Liver (tissue), 9 donors: ENCODE results near the gene CBR1. TPM values are rescaled to one million over a fixed set of nuclear protein-coding genes. Genes with fewer than 3 reads are reported as not detected.

Experiments
- DNase-seq: peaks from one replicate; pipeline ENCODE4 v3.0.0-alpha.2; 2017; ENCODE audit warnings: low spot score
- H3K27ac ChIP-seq, 2 donors: one replicate each; pipeline ENCODE4 v1.7.0; 2013; ENCODE audit warnings: inconsistent platforms in 2 of 2, low read length in 2 of 2, control low read depth in 1 of 2, low read depth in 1 of 2, mild to moderate bottlenecking in 1 of 2
- H3K27me3 ChIP-seq, 4 donors: one replicate each; pipeline versions ENCODE4 v1.6.1 to v1.7.0; 2013; ENCODE audit warnings: low read length in 3 of 4, inconsistent platforms in 1 of 4, mild to moderate bottlenecking in 1 of 4, moderate library complexity in 1 of 4; ENCODE audit not compliant: control insufficient read depth in 4 of 4, insufficient read depth in 4 of 4
- H3K36me3 ChIP-seq, 4 donors: one replicate each; pipeline versions ENCODE4 v1.6.1 to v1.7.0; 2013; ENCODE audit warnings: low read length in 3 of 4, mild to moderate bottlenecking in 3 of 4, low read depth in 1 of 4, moderate library complexity in 1 of 4; ENCODE audit not compliant: control insufficient read depth in 4 of 4, insufficient read depth in 3 of 4
- H3K4me1 ChIP-seq, 4 donors: one replicate each; pipeline versions ENCODE4 v1.6.1 to v1.7.0; 2013; ENCODE audit warnings: low read length in 3 of 4, mild to moderate bottlenecking in 3 of 4, moderate library complexity in 1 of 4; ENCODE audit not compliant: control insufficient read depth in 4 of 4, insufficient read depth in 4 of 4
- H3K4me3 ChIP-seq, 3 donors: one replicate each; pipeline versions ENCODE4 v1.6.1 to v1.7.0; 2013; ENCODE audit warnings: low read length in 3 of 3, control low read depth in 1 of 3, low read depth in 1 of 3, mild to moderate bottlenecking in 1 of 3
- H3K9ac ChIP-seq, 2 donors: one replicate each; pipeline ENCODE4 v1.7.0; 2013; ENCODE audit warnings: low read length in 2 of 2, mild to moderate bottlenecking in 2 of 2, moderate library complexity in 2 of 2, control low read depth in 1 of 2, low read depth in 1 of 2
- H3K9me3 ChIP-seq, 4 donors: one replicate each; pipeline versions ENCODE4 v1.6.1 to v1.7.0; 2013; ENCODE audit warnings: low read length in 3 of 4; ENCODE audit not compliant: control insufficient read depth in 4 of 4
- EGR1 ChIP-seq, 2 donors: IDR thresholded peaks; 2 replicates each; pipeline ENCODE4 v1.6.1; 2016 to 2018; ENCODE audit warnings: antibody characterized with exemption in 2 of 2, low read depth in 2 of 2
- FOXA1 ChIP-seq: IDR thresholded peaks from 2 replicates; pipeline ENCODE4 v1.6.1; 2016; ENCODE audit warnings: antibody characterized with exemption
- FOXA2 ChIP-seq: IDR thresholded peaks from 2 replicates; pipeline ENCODE4 v1.6.1; 2016; ENCODE audit warnings: antibody characterized with exemption
- HNF4A ChIP-seq, 2 donors: conservative IDR thresholded peaks; 2 replicates each; pipeline ENCODE4 v1.6.1; 2016; ENCODE audit warnings: antibody characterized with exemption in 2 of 2, mild to moderate bottlenecking in 2 of 2
- HNF4G ChIP-seq: IDR thresholded peaks from 2 replicates; pipeline ENCODE4 v1.6.1; 2016; ENCODE audit warnings: antibody characterized with exemption
- JUND ChIP-seq, 2 donors: IDR thresholded peaks; 2 replicates each; pipeline ENCODE4 v1.6.1; 2016; ENCODE audit warnings: antibody characterized with exemption in 2 of 2
- NR2F2 ChIP-seq: IDR thresholded peaks from 2 replicates; pipeline ENCODE4 v1.6.1; 2016; ENCODE audit warnings: antibody characterized with exemption
- RAD21 ChIP-seq, 2 donors: IDR thresholded peaks; 2 replicates each; pipeline ENCODE4 v1.6.1; 2016; ENCODE audit warnings: antibody characterized with exemption in 2 of 2, mild to moderate bottlenecking in 2 of 2
- RXRA ChIP-seq, 2 donors: IDR thresholded peaks; 2 replicates each; pipeline ENCODE4 v1.6.1; 2017 to 2018; ENCODE audit warnings: antibody characterized with exemption in 2 of 2, mild to moderate bottlenecking in 1 of 2
- SP1 ChIP-seq: IDR thresholded peaks from 2 replicates; pipeline ENCODE4 v1.6.1; 2018; ENCODE audit warnings: antibody characterized with exemption, mild to moderate bottlenecking
- TAF1 ChIP-seq: conservative IDR thresholded peaks from 2 replicates; pipeline ENCODE4 v1.6.1; 2016; ENCODE audit warnings: antibody characterized with exemption, mild to moderate bottlenecking
- YY1 ChIP-seq: IDR thresholded peaks from 2 replicates; pipeline ENCODE4 v1.6.1; 2016; ENCODE audit warnings: antibody characterized with exemption, mild to moderate bottlenecking
- WGBS: extraction: QIAGEN DNeasy Blood & Tissue Kit; methylation state at CpG from one replicate; pipeline ENCODE4 v1.1.7; 2013; 5-methylcytosine and 5-hydroxymethylcytosine counted together
- polyA plus RNA-seq, 2 donors: library from polyadenylated mRNA; stranded (reverse) in 1 of 2; unstranded in 1 of 2; fragments of 200-250 nt in 1 of 2; fragments of >200 nt in 1 of 2; fragmentation: Nextera tagmentation in 1 of 2; extraction: Ambion mirVana in 1 of 2; gene quantifications; one replicate each; pipeline versions ENCODE4 v1.2.1 to v1.2.3, GENCODE V29; 2013 to 2015
- total RNA-seq, 2 donors: library from RNA; depleted of rRNA; stranded (reverse); fragments of >200 nt; gene quantifications; one replicate each; pipeline ENCODE4 v1.2.3, GENCODE V29; 2014
- TF ChIP-seq, protein P1 (sequence below): IDR thresholded peaks from 2 replicates; pipeline ENCODE4 v1.6.1; 2016; ENCODE audit warnings: antibody characterized with exemption, mild to moderate bottlenecking
- TF ChIP-seq, protein P2 (sequence below): IDR thresholded peaks from 2 replicates; pipeline ENCODE4 v1.6.1; 2016; ENCODE audit warnings: antibody characterized with exemption
- TF ChIP-seq, protein P3 (sequence below): IDR thresholded peaks from 2 replicates; pipeline ENCODE4 v1.6.1; 2016; ENCODE audit warnings: antibody characterized with exemption
- TF ChIP-seq, protein P4 (sequence below): fragments of 150-350 bp; IDR thresholded peaks from 2 replicates; pipeline ENCODE4 v1.5.1; 2017; ENCODE audit warnings: improper control_type of control experiment, low read depth, low read length; ENCODE audit not compliant: missing input control
- TF ChIP-seq, protein P5 (sequence below): IDR thresholded peaks from 2 replicates; pipeline ENCODE4 v1.6.1; 2016; ENCODE audit warnings: antibody characterized with exemption
- donor health status: healthy.
- donor health status: healthy.
- donor health status: healthy.
- donor health status: healthy.
- donor health status: healthy.

The CBR1 gene
- total and polyA plus RNA-seq, 4 donors, result 94.2 to 218 (median 178) TPM

DNA sequence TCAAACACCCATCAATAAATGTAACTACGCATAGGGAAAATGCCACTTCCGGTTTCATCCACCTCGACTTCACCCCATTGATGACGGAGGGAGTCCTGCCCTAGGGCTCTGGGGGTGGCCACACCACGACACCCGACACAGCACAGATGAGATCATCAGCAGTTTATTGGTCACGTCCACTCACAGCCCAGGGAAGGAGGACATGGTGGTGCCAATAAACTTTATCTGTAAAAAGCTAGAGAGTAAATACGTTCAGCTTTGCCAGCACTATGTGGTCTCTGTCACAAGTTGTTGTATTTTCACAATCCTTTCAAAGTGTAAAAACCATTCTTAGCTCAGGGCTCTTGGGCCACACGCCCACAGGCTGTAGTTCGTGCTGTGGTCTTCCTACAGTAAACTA is 25.8 kb upstream of the CBR1 start:
- Histone ChIP-seq H3K4me1 (no peaks in the 10 kb centered on the region), H3K4me3 (no peak overlapping the region), H3K9me3 (no peaks in the 10 kb centered on the region), H3K27me3 (no peaks in the 10 kb centered on the region), H3K27ac (no peak overlapping the region), H3K36me3 (peaks cover 13 to 66% (median 48%) of the 10 kb centered on the region in 4 donors), H3K9ac (no peak overlapping the region)
- TF ChIP-seq HNF4G (no peak), SP1 (no peak), RXRA (IDR thresholded peaks at IDR 0.05) (no peak), FOXA1 (no peak), NR2F2 (no peak), FOXA2 (no peak), RAD21 (IDR thresholded peaks at IDR 0.05) (no peak), TAF1 (no peak), JUND (IDR thresholded peaks at IDR 0.05) (no peak), EGR1 (IDR thresholded peaks at IDR 0.05; ENCODE audit: low read depth in 2 of 2) (no peak)
- TF ChIP-seq, protein P1, sequence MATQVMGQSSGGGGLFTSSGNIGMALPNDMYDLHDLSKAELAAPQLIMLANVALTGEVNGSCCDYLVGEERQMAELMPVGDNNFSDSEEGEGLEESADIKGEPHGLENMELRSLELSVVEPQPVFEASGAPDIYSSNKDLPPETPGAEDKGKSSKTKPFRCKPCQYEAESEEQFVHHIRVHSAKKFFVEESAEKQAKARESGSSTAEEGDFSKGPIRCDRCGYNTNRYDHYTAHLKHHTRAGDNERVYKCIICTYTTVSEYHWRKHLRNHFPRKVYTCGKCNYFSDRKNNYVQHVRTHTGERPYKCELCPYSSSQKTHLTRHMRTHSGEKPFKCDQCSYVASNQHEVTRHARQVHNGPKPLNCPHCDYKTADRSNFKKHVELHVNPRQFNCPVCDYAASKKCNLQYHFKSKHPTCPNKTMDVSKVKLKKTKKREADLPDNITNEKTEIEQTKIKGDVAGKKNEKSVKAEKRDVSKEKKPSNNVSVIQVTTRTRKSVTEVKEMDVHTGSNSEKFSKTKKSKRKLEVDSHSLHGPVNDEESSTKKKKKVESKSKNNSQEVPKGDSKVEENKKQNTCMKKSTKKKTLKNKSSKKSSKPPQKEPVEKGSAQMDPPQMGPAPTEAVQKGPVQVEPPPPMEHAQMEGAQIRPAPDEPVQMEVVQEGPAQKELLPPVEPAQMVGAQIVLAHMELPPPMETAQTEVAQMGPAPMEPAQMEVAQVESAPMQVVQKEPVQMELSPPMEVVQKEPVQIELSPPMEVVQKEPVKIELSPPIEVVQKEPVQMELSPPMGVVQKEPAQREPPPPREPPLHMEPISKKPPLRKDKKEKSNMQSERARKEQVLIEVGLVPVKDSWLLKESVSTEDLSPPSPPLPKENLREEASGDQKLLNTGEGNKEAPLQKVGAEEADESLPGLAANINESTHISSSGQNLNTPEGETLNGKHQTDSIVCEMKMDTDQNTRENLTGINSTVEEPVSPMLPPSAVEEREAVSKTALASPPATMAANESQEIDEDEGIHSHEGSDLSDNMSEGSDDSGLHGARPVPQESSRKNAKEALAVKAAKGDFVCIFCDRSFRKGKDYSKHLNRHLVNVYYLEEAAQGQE, result no peak
- TF ChIP-seq, protein P2, sequence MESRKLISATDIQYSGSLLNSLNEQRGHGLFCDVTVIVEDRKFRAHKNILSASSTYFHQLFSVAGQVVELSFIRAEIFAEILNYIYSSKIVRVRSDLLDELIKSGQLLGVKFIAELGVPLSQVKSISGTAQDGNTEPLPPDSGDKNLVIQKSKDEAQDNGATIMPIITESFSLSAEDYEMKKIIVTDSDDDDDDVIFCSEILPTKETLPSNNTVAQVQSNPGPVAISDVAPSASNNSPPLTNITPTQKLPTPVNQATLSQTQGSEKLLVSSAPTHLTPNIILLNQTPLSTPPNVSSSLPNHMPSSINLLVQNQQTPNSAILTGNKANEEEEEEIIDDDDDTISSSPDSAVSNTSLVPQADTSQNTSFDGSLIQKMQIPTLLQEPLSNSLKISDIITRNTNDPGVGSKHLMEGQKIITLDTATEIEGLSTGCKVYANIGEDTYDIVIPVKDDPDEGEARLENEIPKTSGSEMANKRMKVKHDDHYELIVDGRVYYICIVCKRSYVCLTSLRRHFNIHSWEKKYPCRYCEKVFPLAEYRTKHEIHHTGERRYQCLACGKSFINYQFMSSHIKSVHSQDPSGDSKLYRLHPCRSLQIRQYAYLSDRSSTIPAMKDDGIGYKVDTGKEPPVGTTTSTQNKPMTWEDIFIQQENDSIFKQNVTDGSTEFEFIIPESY, result no peak
- TF ChIP-seq, protein P3, sequence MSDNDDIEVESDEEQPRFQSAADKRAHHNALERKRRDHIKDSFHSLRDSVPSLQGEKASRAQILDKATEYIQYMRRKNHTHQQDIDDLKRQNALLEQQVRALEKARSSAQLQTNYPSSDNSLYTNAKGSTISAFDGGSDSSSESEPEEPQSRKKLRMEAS, result no peak
- DNase-seq, result no peak
- 78% methylated on average over 10 of the region's 10 CpGs for WGBS

DNA sequence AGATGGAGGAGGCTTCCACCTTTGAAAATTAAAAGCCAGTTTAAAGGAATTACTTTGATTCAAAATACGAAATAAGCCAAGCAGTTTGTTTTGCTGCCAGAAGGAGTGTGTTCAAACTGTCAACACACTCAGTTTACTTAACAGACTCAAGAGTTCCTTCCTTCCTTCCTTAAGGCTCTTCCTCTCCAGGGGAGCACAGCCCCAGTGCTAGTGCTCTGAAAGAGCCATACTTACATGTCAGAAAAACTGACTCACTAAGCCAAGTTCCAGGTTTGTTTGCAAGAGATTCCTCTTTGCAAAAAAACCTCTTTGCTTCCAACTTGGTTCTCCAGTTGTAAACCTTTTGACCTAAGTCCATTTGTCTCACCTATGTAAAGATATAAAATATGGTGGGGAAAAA is 23.8 kb upstream of the CBR1 start:
- no peaks in the 10 kb centered on the region for H3K9me3 ChIP-seq
- WGBS, result 82% methylated on average over 1 of the region's 1 CpG
- no peak overlapping the region for H3K9ac ChIP-seq
- H3K4me1 ChIP-seq, result no peaks in the 10 kb centered on the region
- H3K4me3 ChIP-seq, result no peak overlapping the region
- peaks cover 6 to 71% (median 44%) of the 10 kb centered on the region in 4 donors for H3K36me3 ChIP-seq
- TF ChIP-seq HNF4G (no peak), RXRA (IDR thresholded peaks at IDR 0.05) (no peak), RAD21 (IDR thresholded peaks at IDR 0.05) (no peak), JUND (IDR thresholded peaks at IDR 0.05) (no peak), HNF4A (conservative IDR thresholded peaks at IDR 0.05) (no peak), YY1 (no peak)
- TF ChIP-seq, protein P4, sequence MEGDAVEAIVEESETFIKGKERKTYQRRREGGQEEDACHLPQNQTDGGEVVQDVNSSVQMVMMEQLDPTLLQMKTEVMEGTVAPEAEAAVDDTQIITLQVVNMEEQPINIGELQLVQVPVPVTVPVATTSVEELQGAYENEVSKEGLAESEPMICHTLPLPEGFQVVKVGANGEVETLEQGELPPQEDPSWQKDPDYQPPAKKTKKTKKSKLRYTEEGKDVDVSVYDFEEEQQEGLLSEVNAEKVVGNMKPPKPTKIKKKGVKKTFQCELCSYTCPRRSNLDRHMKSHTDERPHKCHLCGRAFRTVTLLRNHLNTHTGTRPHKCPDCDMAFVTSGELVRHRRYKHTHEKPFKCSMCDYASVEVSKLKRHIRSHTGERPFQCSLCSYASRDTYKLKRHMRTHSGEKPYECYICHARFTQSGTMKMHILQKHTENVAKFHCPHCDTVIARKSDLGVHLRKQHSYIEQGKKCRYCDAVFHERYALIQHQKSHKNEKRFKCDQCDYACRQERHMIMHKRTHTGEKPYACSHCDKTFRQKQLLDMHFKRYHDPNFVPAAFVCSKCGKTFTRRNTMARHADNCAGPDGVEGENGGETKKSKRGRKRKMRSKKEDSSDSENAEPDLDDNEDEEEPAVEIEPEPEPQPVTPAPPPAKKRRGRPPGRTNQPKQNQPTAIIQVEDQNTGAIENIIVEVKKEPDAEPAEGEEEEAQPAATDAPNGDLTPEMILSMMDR, result no peak
- TF ChIP-seq, protein P5, sequence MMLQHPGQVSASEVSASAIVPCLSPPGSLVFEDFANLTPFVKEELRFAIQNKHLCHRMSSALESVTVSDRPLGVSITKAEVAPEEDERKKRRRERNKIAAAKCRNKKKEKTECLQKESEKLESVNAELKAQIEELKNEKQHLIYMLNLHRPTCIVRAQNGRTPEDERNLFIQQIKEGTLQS, result no peak
- H3K27ac ChIP-seq, result no peak overlapping the region
- no peaks in the 10 kb centered on the region for H3K27me3 ChIP-seq
- no peak for DNase-seq
